ENCODE data around the gene FLNA. TPM values are rescaled to one million over a fixed set of nuclear protein-coding genes. Genes with fewer than 3 reads are reported as not detected.

Gene FLNA
- total and polyA plus RNA-seq, 10 of the 15 experiments (the other 5 are each of a cell fraction or from before 2014, with no cell fraction given) = 5.1 to 643 (median 171) TPM

DNA sequence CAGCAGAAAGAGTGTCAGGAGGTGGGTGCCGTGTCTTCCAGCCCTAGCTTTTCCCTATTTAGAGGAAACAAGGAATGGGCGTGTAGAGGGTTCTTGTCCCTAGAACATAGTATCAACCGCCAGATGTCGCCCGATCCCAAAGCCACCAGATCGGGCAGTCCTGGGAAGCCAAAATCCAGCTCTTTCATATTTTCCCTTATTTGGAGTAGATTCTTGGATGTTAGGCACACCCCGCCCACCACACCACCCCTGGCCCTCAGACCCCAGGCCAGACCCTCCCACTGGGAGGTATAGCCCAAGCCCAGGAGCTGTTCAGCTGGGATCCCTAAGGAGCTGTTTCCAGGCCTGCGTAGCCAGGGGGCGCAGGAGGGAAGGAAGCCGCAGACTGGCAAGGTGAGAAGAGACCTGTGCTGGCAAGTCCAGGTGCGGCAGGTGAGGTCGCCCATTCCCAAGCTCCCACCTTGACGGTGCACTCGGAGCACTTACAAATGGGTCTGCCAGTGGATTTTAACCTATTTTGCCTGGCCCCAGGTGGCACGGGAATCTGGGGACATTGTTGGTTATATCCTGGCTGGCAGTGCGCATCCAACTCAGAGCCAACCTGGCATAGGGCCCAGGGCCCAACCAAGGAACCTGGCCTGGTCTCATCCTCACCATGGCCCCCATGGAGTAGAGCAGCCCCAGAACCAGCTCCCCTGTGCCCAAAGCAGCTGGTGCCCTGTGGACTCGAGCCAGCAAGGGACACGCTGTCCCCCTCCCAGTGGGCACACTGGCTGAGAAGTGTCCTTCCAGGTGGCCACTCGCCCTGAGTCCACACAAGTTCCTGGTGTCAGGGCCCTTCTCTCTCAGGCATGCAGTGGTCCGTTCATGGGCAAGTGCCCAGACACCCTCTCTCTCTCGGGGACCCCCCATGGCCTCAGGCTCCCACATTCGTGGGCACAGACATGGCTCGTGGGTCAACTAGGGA lies 811 bp downstream of the FLNA start (continued):
- no peak for TF ChIP-seq TCF7 (IDR thresholded peaks at IDR 0.05; ENCODE audit: borderline replicate concordance)
- TF ChIP-seq, protein P1, sequence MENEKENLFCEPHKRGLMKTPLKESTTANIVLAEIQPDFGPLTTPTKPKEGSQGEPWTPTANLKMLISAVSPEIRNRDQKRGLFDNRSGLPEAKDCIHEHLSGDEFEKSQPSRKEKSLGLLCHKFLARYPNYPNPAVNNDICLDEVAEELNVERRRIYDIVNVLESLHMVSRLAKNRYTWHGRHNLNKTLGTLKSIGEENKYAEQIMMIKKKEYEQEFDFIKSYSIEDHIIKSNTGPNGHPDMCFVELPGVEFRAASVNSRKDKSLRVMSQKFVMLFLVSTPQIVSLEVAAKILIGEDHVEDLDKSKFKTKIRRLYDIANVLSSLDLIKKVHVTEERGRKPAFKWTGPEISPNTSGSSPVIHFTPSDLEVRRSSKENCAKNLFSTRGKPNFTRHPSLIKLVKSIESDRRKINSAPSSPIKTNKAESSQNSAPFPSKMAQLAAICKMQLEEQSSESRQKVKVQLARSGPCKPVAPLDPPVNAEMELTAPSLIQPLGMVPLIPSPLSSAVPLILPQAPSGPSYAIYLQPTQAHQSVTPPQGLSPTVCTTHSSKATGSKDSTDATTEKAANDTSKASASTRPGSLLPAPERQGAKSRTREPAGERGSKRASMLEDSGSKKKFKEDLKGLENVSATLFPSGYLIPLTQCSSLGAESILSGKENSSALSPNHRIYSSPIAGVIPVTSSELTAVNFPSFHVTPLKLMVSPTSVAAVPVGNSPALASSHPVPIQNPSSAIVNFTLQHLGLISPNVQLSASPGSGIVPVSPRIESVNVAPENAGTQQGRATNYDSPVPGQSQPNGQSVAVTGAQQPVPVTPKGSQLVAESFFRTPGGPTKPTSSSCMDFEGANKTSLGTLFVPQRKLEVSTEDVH (IDR thresholded peaks at IDR 0.05; ENCODE audit: low read depth, partially characterized antibody) = no peak
- TF ChIP-seq, protein P2, sequence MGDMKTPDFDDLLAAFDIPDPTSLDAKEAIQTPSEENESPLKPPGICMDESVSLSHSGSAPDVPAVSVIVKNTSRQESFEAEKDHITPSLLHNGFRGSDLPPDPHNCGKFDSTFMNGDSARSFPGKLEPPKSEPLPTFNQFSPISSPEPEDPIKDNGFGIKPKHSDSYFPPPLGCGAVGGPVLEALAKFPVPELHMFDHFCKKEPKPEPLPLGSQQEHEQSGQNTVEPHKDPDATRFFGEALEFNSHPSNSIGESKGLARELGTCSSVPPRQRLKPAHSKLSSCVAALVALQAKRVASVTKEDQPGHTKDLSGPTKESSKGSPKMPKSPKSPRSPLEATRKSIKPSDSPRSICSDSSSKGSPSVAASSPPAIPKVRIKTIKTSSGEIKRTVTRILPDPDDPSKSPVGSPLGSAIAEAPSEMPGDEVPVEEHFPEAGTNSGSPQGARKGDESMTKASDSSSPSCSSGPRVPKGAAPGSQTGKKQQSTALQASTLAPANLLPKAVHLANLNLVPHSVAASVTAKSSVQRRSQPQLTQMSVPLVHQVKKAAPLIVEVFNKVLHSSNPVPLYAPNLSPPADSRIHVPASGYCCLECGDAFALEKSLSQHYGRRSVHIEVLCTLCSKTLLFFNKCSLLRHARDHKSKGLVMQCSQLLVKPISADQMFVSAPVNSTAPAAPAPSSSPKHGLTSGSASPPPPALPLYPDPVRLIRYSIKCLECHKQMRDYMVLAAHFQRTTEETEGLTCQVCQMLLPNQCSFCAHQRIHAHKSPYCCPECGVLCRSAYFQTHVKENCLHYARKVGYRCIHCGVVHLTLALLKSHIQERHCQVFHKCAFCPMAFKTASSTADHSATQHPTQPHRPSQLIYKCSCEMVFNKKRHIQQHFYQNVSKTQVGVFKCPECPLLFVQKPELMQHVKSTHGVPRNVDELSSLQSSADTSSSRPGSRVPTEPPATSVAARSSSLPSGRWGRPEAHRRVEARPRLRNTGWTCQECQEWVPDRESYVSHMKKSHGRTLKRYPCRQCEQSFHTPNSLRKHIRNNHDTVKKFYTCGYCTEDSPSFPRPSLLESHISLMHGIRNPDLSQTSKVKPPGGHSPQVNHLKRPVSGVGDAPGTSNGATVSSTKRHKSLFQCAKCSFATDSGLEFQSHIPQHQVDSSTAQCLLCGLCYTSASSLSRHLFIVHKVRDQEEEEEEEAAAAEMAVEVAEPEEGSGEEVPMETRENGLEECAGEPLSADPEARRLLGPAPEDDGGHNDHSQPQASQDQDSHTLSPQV (IDR thresholded peaks at IDR 0.05) = no peak
- TF ChIP-seq SUZ12 (IDR thresholded peaks at IDR 0.05; ENCODE audit: unreplicated experiment) = no peak
- peak; percentile 77 for TF ChIP-seq IKZF1 (conservative IDR thresholded peaks at IDR 0.05)
- TF ChIP-seq EZH2 (IDR thresholded peaks at IDR 0.05; ENCODE audit: borderline replicate concordance, control insufficient read depth, low read depth, low read length) = no peak
- no peak for TF ChIP-seq RFX5 (IDR thresholded peaks at IDR 0.05; ENCODE audit: low read depth, low read length)
- no peak for TF ChIP-seq MTA3 (IDR thresholded peaks at IDR 0.05; ENCODE audit: borderline replicate concordance, low read length)
- TF ChIP-seq ASH2L (IDR thresholded peaks at IDR 0.05; ENCODE audit: borderline replicate concordance, low read depth) = no peak

All from GM12878 (cell line).